Erythroblast (primary cell): ENCODE data around the gene TBC1D20.
"Not testable (repeated sequence)": the region's sequence is repeated elsewhere in the genome, so short reads cannot be mapped to it uniquely, and the experiment has no call there.

Experiments used
- GATA1 ChIP-seq: IDR thresholded peaks from 2 replicates; pipeline ENCODE4 v1.6.1; 2011; ENCODE audit warnings: low read depth, mild to moderate bottlenecking, control low read depth, low read length, moderate library complexity
- POLR2A ChIP-seq: IDR thresholded peaks from 2 replicates; pipeline ENCODE4 v1.6.1; 2011; ENCODE audit warnings: mild to moderate bottlenecking, low read length

DNA sequence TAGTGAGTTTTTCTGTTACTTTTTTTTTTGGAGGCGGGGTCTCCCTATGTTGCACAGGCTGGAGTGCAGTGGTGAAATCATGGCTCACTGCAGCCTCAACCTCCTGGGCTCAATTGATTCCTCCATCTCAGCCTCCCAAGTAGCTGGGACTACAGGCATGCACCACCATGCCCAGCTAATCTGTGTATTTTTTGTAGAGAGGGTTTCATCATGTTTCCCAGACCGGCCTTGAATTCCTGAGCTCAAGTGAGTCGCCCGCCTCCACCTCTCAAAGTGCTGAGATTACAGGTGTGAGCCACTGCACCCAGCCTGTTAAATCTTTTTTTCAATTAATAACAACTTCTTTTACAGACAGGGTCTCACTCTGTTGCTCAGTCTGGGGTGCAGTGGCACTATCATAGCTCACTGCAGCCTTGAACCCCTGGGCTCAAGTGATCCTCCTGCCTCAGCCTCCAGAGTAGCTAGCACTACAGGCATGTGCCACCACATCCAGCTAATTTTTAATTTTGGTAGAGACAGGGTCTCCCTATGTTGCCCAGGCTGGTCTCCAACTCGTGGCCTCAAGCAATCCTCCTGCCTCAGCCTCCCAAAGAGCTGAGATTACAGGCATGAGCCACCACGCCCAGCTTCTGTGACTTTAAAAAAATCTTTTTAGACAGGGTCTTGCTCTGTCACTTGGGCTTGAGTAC lies 14.4 kb upstream of the TBC1D20 start:
- not testable (repeated sequence) for TF ChIP-seq POLR2A, GATA1
